ENCODE measurements around the gene SNX2. TPM values are rescaled to one million over a fixed set of nuclear protein-coding genes. Genes with fewer than 3 reads are reported as not detected.

Gene SNX2
- 41.4 TPM for total RNA-seq
- long read RNA-seq, transcript SNX2-201 (15 exons, 2,128 nt): major isoform, 29 of 32 reads
- long read RNA-seq, partial matches to known transcripts: 0 of 32 reads
- long read RNA-seq, other reads (novel, unspliced or antisense): 3 of 32 reads

GRCh38 chr5:122774861-122775549 lies at the start of gene SNX2:
TSS of gene SNX2 (plus strand) at chr5:122775080. CDS start at chr5:122775104, 24 bp downstream.
- ATAC-seq (peak; percentile 99), DNase-seq (ENCODE audit: missing footprints) (peak; percentile 98)
- intact Hi-C loops (cut with DNase I): loop anchor here (5.0 kb wide), 2 partner anchors 72 to 262 kb away; partner anchors contain the start of genes PPIC and SNX24

GRCh38 chr5:122727112-122727541 lies 47.8 kb upstream of the SNX2 start:
- DNase-seq (ENCODE audit: missing footprints) (no peak), ATAC-seq (no peak)
- intact Hi-C loops (cut with DNase I): no loop called here

GRCh38 chr5:122730037-122730436 lies 44.8 kb upstream of the SNX2 start:
- ATAC-seq: no peak
- intact Hi-C loops (cut with DNase I): no loop called here
- no peak for DNase-seq (ENCODE audit: missing footprints)

- intact Hi-C loops (cut with DNase I): no loop called here
- DNase-seq (ENCODE audit: missing footprints): no peak
Observed at GRCh38 chr5:122730456-122730855, 44.4 kb upstream of the SNX2 start.

GRCh38 chr5:122736086-122736845 lies 38.6 kb upstream of the SNX2 start:
- DNase-seq (ENCODE audit: missing footprints): no peak
- ATAC-seq: no peak
- intact Hi-C loops (cut with DNase I): no loop called here

More at GRCh38 chr5:122730456-122730855, 44.4 kb upstream of the SNX2 start:
- ATAC-seq: no peak

- no peak for ATAC-seq
- no peak for DNase-seq (ENCODE audit: missing footprints)
- intact Hi-C loops (cut with DNase I): no loop called here
Observed at GRCh38 chr5:122738088-122738487, 36.8 kb upstream of the SNX2 start.

- DNase-seq (ENCODE audit: missing footprints) (no peak), ATAC-seq (no peak)
- intact Hi-C loops (cut with DNase I): no loop called here
Observed at GRCh38 chr5:122741681-122742080, 33.2 kb upstream of the SNX2 start.

- no peak for ATAC-seq
- intact Hi-C loops (cut with DNase I): no loop called here
- no peak for DNase-seq (ENCODE audit: missing footprints)
Observed at GRCh38 chr5:122743261-122743660, 31.6 kb upstream of the SNX2 start.

GRCh38 chr5:122745597-122745996 lies 29.3 kb upstream of the SNX2 start:
- no peak for DNase-seq (ENCODE audit: missing footprints)
- ATAC-seq: no peak
- intact Hi-C loops (cut with DNase I): no loop called here

GRCh38 chr5:122749886-122750285 lies 25.0 kb upstream of the SNX2 start:
- intact Hi-C loops (cut with DNase I): no loop called here
- no peak for ATAC-seq
- no peak for DNase-seq (ENCODE audit: missing footprints)

- intact Hi-C loops (cut with DNase I): no loop called here
- no peak for ATAC-seq
- no peak for DNase-seq (ENCODE audit: missing footprints)
Observed at GRCh38 chr5:122751293-122751782, 23.5 kb upstream of the SNX2 start.

GRCh38 chr5:122753500-122753899 lies 21.4 kb upstream of the SNX2 start:
- ATAC-seq: no peak
- no peak for DNase-seq (ENCODE audit: missing footprints)
- intact Hi-C loops (cut with DNase I): no loop called here

- intact Hi-C loops (cut with DNase I): no loop called here
- ATAC-seq (no peak), DNase-seq (ENCODE audit: missing footprints) (no peak)
Observed at GRCh38 chr5:122755783-122756182, 19.1 kb upstream of the SNX2 start.

GRCh38 chr5:122756264-122756911 lies 18.5 kb upstream of the SNX2 start:
- intact Hi-C loops (cut with DNase I): no loop called here
- no peak for DNase-seq (ENCODE audit: missing footprints)
- peak; percentile 75 for ATAC-seq

GRCh38 chr5:122757285-122757684 lies 17.6 kb upstream of the SNX2 start:
- DNase-seq (ENCODE audit: missing footprints): no peak
- intact Hi-C loops (cut with DNase I): no loop called here
- no peak for ATAC-seq

- intact Hi-C loops (cut with DNase I): no loop called here
- ATAC-seq (no peak), DNase-seq (ENCODE audit: missing footprints) (no peak)
Observed at GRCh38 chr5:122759241-122760070, 15.4 kb upstream of the SNX2 start.

GRCh38 chr5:122760236-122760635 lies 14.6 kb upstream of the SNX2 start:
- intact Hi-C loops (cut with DNase I): no loop called here
- no peak for ATAC-seq
- no peak for DNase-seq (ENCODE audit: missing footprints)

GRCh38 chr5:122761115-122761514 lies 13.8 kb upstream of the SNX2 start:
- no peak for ATAC-seq
- DNase-seq (ENCODE audit: missing footprints): no peak
- intact Hi-C loops (cut with DNase I): no loop called here

Measured in Right ventricle myocardium inferior (tissue), 1 donor.